ENCODE data around the gene ZNF367.

Gene ZNF367

GRCh38 chr9:96436456-96437126 lies 18.4 kb upstream of the ZNF367 start:
- Histone ChIP-seq H3K27ac (ENCODE audit: low read depth, low read length, severe bottlenecking) (no peak overlapping the region), H3K4me1 (ENCODE audit: control insufficient read depth, insufficient read depth, low read length, poor library complexity, severe bottlenecking) (no peaks in the 10 kb centered on the region), H3K4me3 (ENCODE audit: extremely low read depth, insufficient read depth, low read length, poor library complexity, severe bottlenecking) (no peak overlapping the region), H3K36me3 (ENCODE audit: control insufficient read depth, insufficient read depth, low read length) (no peaks in the 10 kb centered on the region), H3K9me3 (ENCODE audit: control insufficient read depth, low read length) (no peaks in the 10 kb centered on the region)
- 90 to 91% methylated on average over 13 to 15 of the region's 15 CpGs for WGBS, 2 experiments (ENCODE audit: insufficient coverage in 2 of 2)

- 92 to 93% methylated on average over 2 of the region's 2 CpGs for WGBS, 2 experiments (ENCODE audit: insufficient coverage in 2 of 2)
- H3K4me3 ChIP-seq (ENCODE audit: extremely low read depth, insufficient read depth, low read length, poor library complexity, severe bottlenecking) = no peak overlapping the region
- H3K4me1 ChIP-seq (ENCODE audit: control insufficient read depth, insufficient read depth, low read length, poor library complexity, severe bottlenecking) = no peaks in the 10 kb centered on the region
- H3K9me3 ChIP-seq (ENCODE audit: control insufficient read depth, low read length) = no peaks in the 10 kb centered on the region
- H3K36me3 ChIP-seq (ENCODE audit: control insufficient read depth, insufficient read depth, low read length) = no peaks in the 10 kb centered on the region
- no peak overlapping the region for H3K27ac ChIP-seq (ENCODE audit: low read depth, low read length, severe bottlenecking)
Observed at GRCh38 chr9:96436063-96436455, 17.9 kb upstream of the ZNF367 start.

GRCh38 chr9:96435345-96435744 lies 17.2 kb upstream of the ZNF367 start:
- H3K36me3 ChIP-seq (ENCODE audit: control insufficient read depth, insufficient read depth, low read length) = no peaks in the 10 kb centered on the region
- H3K9me3 ChIP-seq (ENCODE audit: control insufficient read depth, low read length) = no peaks in the 10 kb centered on the region
- H3K27ac ChIP-seq (ENCODE audit: low read depth, low read length, severe bottlenecking) = no peak overlapping the region
- no peaks in the 10 kb centered on the region for H3K4me1 ChIP-seq (ENCODE audit: control insufficient read depth, insufficient read depth, low read length, poor library complexity, severe bottlenecking)
- H3K4me3 ChIP-seq (ENCODE audit: extremely low read depth, insufficient read depth, low read length, poor library complexity, severe bottlenecking) = no peak overlapping the region
- WGBS, 2 experiments (ENCODE audit: insufficient coverage in 2 of 2) = 86 to 100% methylated on average over 1 to 3 of the region's 4 CpGs

- Histone ChIP-seq H3K9me3 (ENCODE audit: control insufficient read depth, low read length) (no peaks in the 10 kb centered on the region), H3K27ac (ENCODE audit: low read depth, low read length, severe bottlenecking) (no peak overlapping the region), H3K4me3 (ENCODE audit: extremely low read depth, insufficient read depth, low read length, poor library complexity, severe bottlenecking) (no peak overlapping the region), H3K4me1 (ENCODE audit: control insufficient read depth, insufficient read depth, low read length, poor library complexity, severe bottlenecking) (no peaks in the 10 kb centered on the region), H3K36me3 (ENCODE audit: control insufficient read depth, insufficient read depth, low read length) (no peaks in the 10 kb centered on the region)
- 100% methylated on average over 1 of the region's 2 CpGs; no CpG with 5 or more reads in 1 of the 2 experiments for WGBS, 2 experiments (ENCODE audit: insufficient coverage in 2 of 2)
Observed at GRCh38 chr9:96430377-96430776, 12.2 kb upstream of the ZNF367 start.

GRCh38 chr9:96429732-96430131 lies 11.6 kb upstream of the ZNF367 start:
- Histone ChIP-seq H3K9me3 (ENCODE audit: control insufficient read depth, low read length) (no peaks in the 10 kb centered on the region), H3K27ac (ENCODE audit: low read depth, low read length, severe bottlenecking) (no peak overlapping the region), H3K4me3 (ENCODE audit: extremely low read depth, insufficient read depth, low read length, poor library complexity, severe bottlenecking) (no peak overlapping the region), H3K4me1 (ENCODE audit: control insufficient read depth, insufficient read depth, low read length, poor library complexity, severe bottlenecking) (no peaks in the 10 kb centered on the region), H3K36me3 (ENCODE audit: control insufficient read depth, insufficient read depth, low read length) (no peaks in the 10 kb centered on the region)

GRCh38 chr9:96425500-96426169 lies 7.5 kb upstream of the ZNF367 start:
- H3K27ac ChIP-seq (ENCODE audit: low read depth, low read length, severe bottlenecking) = no peak overlapping the region
- peaks cover 8% of the 10 kb centered on the region for H3K4me1 ChIP-seq (ENCODE audit: control insufficient read depth, insufficient read depth, low read length, poor library complexity, severe bottlenecking)
- H3K36me3 ChIP-seq (ENCODE audit: control insufficient read depth, insufficient read depth, low read length) = no peaks in the 10 kb centered on the region
- H3K9me3 ChIP-seq (ENCODE audit: control insufficient read depth, low read length) = no peaks in the 10 kb centered on the region
- WGBS, 2 experiments (ENCODE audit: insufficient coverage in 2 of 2) = 93 to 100% methylated on average over 1 to 4 of the region's 4 CpGs
- no peak overlapping the region for H3K4me3 ChIP-seq (ENCODE audit: extremely low read depth, insufficient read depth, low read length, poor library complexity, severe bottlenecking)

- Histone ChIP-seq H3K4me1 (ENCODE audit: control insufficient read depth, insufficient read depth, low read length, poor library complexity, severe bottlenecking) (peaks cover 14% of the 10 kb centered on the region), H3K4me3 (ENCODE audit: extremely low read depth, insufficient read depth, low read length, poor library complexity, severe bottlenecking) (no peak overlapping the region), H3K9me3 (ENCODE audit: control insufficient read depth, low read length) (no peaks in the 10 kb centered on the region), H3K36me3 (ENCODE audit: control insufficient read depth, insufficient read depth, low read length) (no peaks in the 10 kb centered on the region), H3K27ac (ENCODE audit: low read depth, low read length, severe bottlenecking) (no peak overlapping the region)
- WGBS, 2 experiments (ENCODE audit: insufficient coverage in 2 of 2) = 95 to 97% methylated on average over 4 of the region's 6 CpGs
Observed at GRCh38 chr9:96423985-96424336, 5.8 kb upstream of the ZNF367 start.

GRCh38 chr9:96423322-96423984 lies 5.3 kb upstream of the ZNF367 start:
- Histone ChIP-seq H3K9me3 (ENCODE audit: control insufficient read depth, low read length) (no peaks in the 10 kb centered on the region), H3K27ac (ENCODE audit: low read depth, low read length, severe bottlenecking) (no peak overlapping the region), H3K4me3 (ENCODE audit: extremely low read depth, insufficient read depth, low read length, poor library complexity, severe bottlenecking) (no peak overlapping the region), H3K36me3 (ENCODE audit: control insufficient read depth, insufficient read depth, low read length) (no peaks in the 10 kb centered on the region), H3K4me1 (ENCODE audit: control insufficient read depth, insufficient read depth, low read length, poor library complexity, severe bottlenecking) (peaks cover 14% of the 10 kb centered on the region)
- WGBS, 2 experiments (ENCODE audit: insufficient coverage in 2 of 2) = 80 to 81% methylated on average over 6 to 7 of the region's 8 CpGs

- H3K9me3 ChIP-seq (ENCODE audit: control insufficient read depth, low read length) = no peaks in the 10 kb centered on the region
- H3K27ac ChIP-seq (ENCODE audit: low read depth, low read length, severe bottlenecking) = peak overlapping the region; percentile 97
- H3K36me3 ChIP-seq (ENCODE audit: control insufficient read depth, insufficient read depth, low read length) = peaks cover 8% of the 10 kb centered on the region
- H3K4me1 ChIP-seq (ENCODE audit: control insufficient read depth, insufficient read depth, low read length, poor library complexity, severe bottlenecking) = peaks cover 23% of the 10 kb centered on the region
- WGBS, 2 experiments (ENCODE audit: insufficient coverage in 2 of 2) = 52 to 58% methylated on average over 3 to 4 of the region's 6 CpGs
- H3K4me3 ChIP-seq (ENCODE audit: extremely low read depth, insufficient read depth, low read length, poor library complexity, severe bottlenecking) = peak overlapping the region; percentile 14
Observed at GRCh38 chr9:96420468-96421219, 2.5 kb upstream of the ZNF367 start.

GRCh38 chr9:96419691-96419969 lies 1.5 kb upstream of the ZNF367 start:
- Histone ChIP-seq H3K36me3 (ENCODE audit: control insufficient read depth, insufficient read depth, low read length) (peaks cover 8% of the 10 kb centered on the region), H3K9me3 (ENCODE audit: control insufficient read depth, low read length) (no peaks in the 10 kb centered on the region), H3K4me1 (ENCODE audit: control insufficient read depth, insufficient read depth, low read length, poor library complexity, severe bottlenecking) (peaks cover 23% of the 10 kb centered on the region), H3K27ac (ENCODE audit: low read depth, low read length, severe bottlenecking) (peak overlapping the region; percentile 97), H3K4me3 (ENCODE audit: extremely low read depth, insufficient read depth, low read length, poor library complexity, severe bottlenecking) (peak overlapping the region; percentile 85)
- 50 to 55% methylated on average over 2 of the region's 2 CpGs for WGBS, 2 experiments (ENCODE audit: insufficient coverage in 2 of 2)

Data from mesodermal cell (in vitro differentiated cells).